ENCODE data around the gene NRIP1. TPM values are rescaled to one million over a fixed set of nuclear protein-coding genes. Genes with fewer than 3 reads are reported as not detected.

The NRIP1 gene
- total and polyA plus RNA-seq, 9 of the 15 experiments (the other 6 are each of a cell fraction or from before 2014, with no cell fraction given) = 4.3 to 42.8 (median 19.6) TPM

GRCh38 chr21:15052459-15052763, 12.4 kb downstream of the NRIP1 start:
- Histone ChIP-seq H3K36me3 (ENCODE audit: control insufficient read depth, insufficient read depth, low read length) (no peaks in the 10 kb centered on the region), H4K20me1 (replicated peaks; ENCODE audit: control insufficient read depth, insufficient read depth, low read length) (no peaks in the 10 kb centered on the region), H3K79me2 (ENCODE audit: control insufficient read depth, insufficient read depth, low read length) (peaks cover 100% of the 10 kb centered on the region), H3K9me1 (ENCODE audit: control insufficient read depth, insufficient read depth, low read length) (no peaks in the 10 kb centered on the region), H3K27ac (ENCODE audit: extremely low read depth, low read depth, low read length) (peak overlapping the region; percentile 39; the same call in 1 of the 3 replicates), H3K4me3 (0 out of 2 replicates have a peak overlapping the region, but pooled peaks have one; percentile 3), H3K9ac (ENCODE audit: insufficient read depth in 1 of 2, low read depth in 2 of 2, low read length in 2 of 2) (peak overlapping the region in 1 of 2 experiments; percentile 18; a peak in 2 of 4 replicates), H3K4me1 (replicated peaks in 1 of 2; ENCODE audit: control insufficient read depth in 2 of 2, insufficient read depth in 2 of 2, low read length in 2 of 2) (peaks cover 2 to 16% of the 10 kb centered on the region in 2 experiments; a peak in 3 of 5 replicates), H2AFZ (ENCODE audit: low read depth, low read length) (no peak overlapping the region; the same call in 1 of the 2 replicates), H3K4me2 (ENCODE audit: insufficient read depth, low read length) (peak overlapping the region; percentile 56), H3K9me3 (replicated peaks; ENCODE audit: control insufficient read depth, insufficient read depth, low read depth, low read length) (no peaks in the 10 kb centered on the region; the same call in 1 of the 2 replicates), H3K27me3 (ENCODE audit: control insufficient read depth in 2 of 2, insufficient read depth in 2 of 2, low read length in 2 of 2) (no peaks in the 10 kb centered on the region)
- in situ Hi-C loops (cut with MboI) = no loop called here
- ChIA-PET CTCF (ENCODE audit: low intra/inter-chr PET ratio) (no interaction called here), POLR2A (interaction anchor here (0.8 kb wide), 1 partner anchor 23 kb away, joined by 3 read pairs; no protein-coding TSS in a partner anchor)
- ATAC-seq = peak; percentile 3
- no peak for FAIRE-seq
- WGBS (ENCODE audit: insufficient coverage, low coverage, missing lambda C conversion rate) = 17% methylated on average over 4 of the region's 4 CpGs
- DNase-seq (ENCODE audit: extremely low read depth in 1 of 4, low spot score in 3 of 4) = no peak
- no peak for TF ChIP-seq MEF2D (tag; conservative IDR thresholded peaks at IDR 0.05; ENCODE audit: low read depth)
- 0 out of 2 replicates have a peak, but pooled peaks have one; percentile 2 for TF ChIP-seq ZNF24 (IDR thresholded peaks at IDR 0.05)
- no TSS peak for BruUV-seq (replicated peaks)
- intact Hi-C loops (cut with micrococcal nuclease) = no loop called here

- H3K9ac ChIP-seq (ENCODE audit: insufficient read depth in 1 of 2, low read depth in 2 of 2, low read length in 2 of 2) = peak overlapping the region in 1 of 2 experiments; percentile 18; a peak in 2 of 4 replicates
- H3K9me1 ChIP-seq (ENCODE audit: control insufficient read depth, insufficient read depth, low read length) = no peaks in the 10 kb centered on the region
- no peaks in the 10 kb centered on the region for H4K20me1 ChIP-seq (replicated peaks; ENCODE audit: control insufficient read depth, insufficient read depth, low read length)
- POLR2A ChIA-PET = interaction anchor here (0.8 kb wide), 1 partner anchor 22 kb away, joined by 3 read pairs; no protein-coding TSS in a partner anchor
- FAIRE-seq (no peak), DNase-seq (ENCODE audit: extremely low read depth in 1 of 4, low spot score in 3 of 4) (peak in 2 of 4 experiments; percentile 20 to 25), ATAC-seq (peak; percentile 38)
- H3K4me3 ChIP-seq = 0 out of 2 replicates have a peak overlapping the region, but pooled peaks have one; percentile 3
- H3K79me2 ChIP-seq (ENCODE audit: control insufficient read depth, insufficient read depth, low read length) = peaks cover 98% of the 10 kb centered on the region
- H3K27ac ChIP-seq (ENCODE audit: extremely low read depth, low read depth, low read length) = peak overlapping the region; percentile 39; the same call in 1 of the 3 replicates
- BruUV-seq (replicated peaks) = no TSS peak
- 12% methylated on average over 9 of the region's 9 CpGs for WGBS (ENCODE audit: insufficient coverage, low coverage, missing lambda C conversion rate)
- intact Hi-C loops (cut with micrococcal nuclease) (no loop called here), in situ Hi-C loops (cut with MboI) (no loop called here)
- no peaks in the 10 kb centered on the region; the same call in 1 of the 2 replicates for H3K9me3 ChIP-seq (replicated peaks; ENCODE audit: control insufficient read depth, insufficient read depth, low read depth, low read length)
- H2AFZ ChIP-seq (ENCODE audit: low read depth, low read length) = no peak overlapping the region; the same call in 1 of the 2 replicates
- peak overlapping the region; percentile 56 for H3K4me2 ChIP-seq (ENCODE audit: insufficient read depth, low read length)
- no peaks in the 10 kb centered on the region for H3K27me3 ChIP-seq (ENCODE audit: control insufficient read depth in 2 of 2, insufficient read depth in 2 of 2, low read length in 2 of 2)
- H3K4me1 ChIP-seq (replicated peaks in 1 of 2; ENCODE audit: control insufficient read depth in 2 of 2, insufficient read depth in 2 of 2, low read length in 2 of 2) = peaks cover 0 to 11% of the 10 kb centered on the region in 2 experiments; a peak in 2 of 5 replicates
- CTCF ChIA-PET (ENCODE audit: low intra/inter-chr PET ratio) = no interaction called here
- H3K36me3 ChIP-seq (ENCODE audit: control insufficient read depth, insufficient read depth, low read length) = no peaks in the 10 kb centered on the region
- TF ChIP-seq ZKSCAN1 (IDR thresholded peaks at IDR 0.05; ENCODE audit: low read depth, low read length) = no peak
- no peak for TF ChIP-seq RAD51 (IDR thresholded peaks at IDR 0.05; ENCODE audit: borderline replicate concordance, low read depth)
- peak; percentile 44; the same call in 1 of the 2 replicates for TF ChIP-seq SMARCE1 (IDR thresholded peaks at IDR 0.05)
- TF ChIP-seq ZNF165 (CRISPR knock-in tag; IDR thresholded peaks at IDR 0.05; ENCODE audit: borderline replicate concordance) = no peak
- TF ChIP-seq ARID1B (IDR thresholded peaks at IDR 0.05) = peak; percentile 21; the same call in 1 of the 2 replicates
- peak; percentile 63 for TF ChIP-seq JUND (IDR thresholded peaks at IDR 0.05; ENCODE audit: borderline replicate concordance, low read depth, low read length)
- TF ChIP-seq JUND (tag; IDR thresholded peaks at IDR 0.05; ENCODE audit: borderline replicate concordance, low read depth, low read length) = no peak; the same call in 2 of the 3 replicates
- TF ChIP-seq GTF2A2 (tag; IDR thresholded peaks at IDR 0.05) = no peak
- TF ChIP-seq SMARCA4 (IDR thresholded peaks at IDR 0.05) = 0 out of 2 replicates have a peak, but pooled peaks have one; percentile 38
- TF ChIP-seq FOSL1 (tag; conservative IDR thresholded peaks at IDR 0.05) = peak; percentile 66
- TF ChIP-seq ZNF24 (IDR thresholded peaks at IDR 0.05) = peak; percentile 77; the same call in 1 of the 2 replicates
- TF ChIP-seq ID3 (CRISPR knock-in tag; IDR thresholded peaks at IDR 0.05) = no peak
- no peak for TF ChIP-seq ID3 (tag; IDR thresholded peaks at IDR 0.05)
- no peak for TF ChIP-seq ZNF780A (CRISPR knock-in tag; IDR thresholded peaks at IDR 0.05)
- TF ChIP-seq SPI1 (IDR thresholded peaks at IDR 0.05; ENCODE audit: borderline replicate concordance, low read depth, low read length) = no peak
Observed at GRCh38 chr21:15051644-15052458, 12.9 kb downstream of the NRIP1 start.

All from K562 (cell line).